B cell (primary cell): ENCODE results near the gene MYL6B. TPM values are rescaled to one million over a fixed set of nuclear protein-coding genes. Genes with fewer than 3 reads are reported as not detected.

Source experiments
- ATAC-seq: fragments of 200-7000 bp; cut with Tn5 transposase; one replicate; pipeline ENCODE4 v1.10.0; 2021; ENCODE audit warnings: low read depth, mild to moderate bottlenecking, moderate number of reproducible peaks, moderate library complexity
- CTCF ChIA-PET: fragments of 350-600 bp; sonication (Branson Sonifier 250); formaldehyde crosslinking; loops from one replicate; lab custom pipeline; 2021; ENCODE audit warnings: antibody characterized with exemption, inconsistent platforms; lab: Charles Lee
- POLR2A ChIA-PET: fragments of 350-600 bp; sonication (Branson Sonifier 250); formaldehyde crosslinking; loops from one replicate; lab custom pipeline; 2021; ENCODE audit warnings: antibody characterized with exemption; lab: Charles Lee
- DNase-seq: peaks from one replicate; pipeline ENCODE4 v3.0.0; 2013
- H2AFZ ChIP-seq: 2 replicates; pipeline ENCODE4 v1.6.1; 2012; ENCODE audit warnings: mild to moderate bottlenecking, low read depth, low read length; ENCODE audit not compliant: insufficient read depth, poor library complexity, severe bottlenecking
- H3K27ac ChIP-seq, 2 donors: 1 replicate in 1 of 2; 2 replicates in 1 of 2; pipeline ENCODE4 v1.5.1; 2012 to 2013; ENCODE audit warnings: low read length in 2 of 2, mild to moderate bottlenecking in 2 of 2, moderate library complexity in 1 of 2
- H3K27me3 ChIP-seq, 4 experiments: fragments of 200-600 bp in 1 of 4; sonication (generic) in 1 of 4; replicated peaks in 1 of 4; 1 replicate in 2 of 4; 2 replicates in 2 of 4; pipeline versions ENCODE4 v1.6.1 to v1.7.0; 2013 to 2016; ENCODE audit warnings: low read length in 3 of 4, mild to moderate bottlenecking in 2 of 4, mixed read lengths in 1 of 4, moderate library complexity in 1 of 4; ENCODE audit not compliant: insufficient read depth in 4 of 4, control insufficient read depth in 3 of 4; ENCODE audit errors: control extremely low read depth in 1 of 4
- H3K36me3 ChIP-seq, 2 experiments: replicated peaks in 1 of 2; 1 replicate in 1 of 2; 2 replicates in 1 of 2; pipeline versions ENCODE4 v1.6.1 to v1.7.1; 2013; ENCODE audit warnings: low read length in 1 of 2; ENCODE audit not compliant: insufficient read depth in 2 of 2, control insufficient read depth in 1 of 2; ENCODE audit errors: control extremely low read depth in 1 of 2, extremely low read depth in 1 of 2
- H3K4me1 ChIP-seq, 2 donors: fragments of 200-600 bp in 1 of 2; sonication (generic) in 1 of 2; 1 replicate in 1 of 2; 2 replicates in 1 of 2; pipeline versions ENCODE4 v1.5.1 to v1.6.1; 2013 to 2017; ENCODE audit warnings: low read length in 2 of 2; ENCODE audit not compliant: control insufficient read depth in 2 of 2, insufficient read depth in 2 of 2
- H3K4me2 ChIP-seq: replicated peaks from 2 replicates; pipeline ENCODE3; 2012; ENCODE audit warnings: mild to moderate bottlenecking, low read depth, low read length; ENCODE audit not compliant: poor library complexity, severe bottlenecking
- H3K4me3 ChIP-seq, 5 experiments: fragments of 200-600 bp in 1 of 5; sonication (generic) in 1 of 5; 1 replicate in 3 of 5; 2 replicates in 2 of 5; pipeline versions ENCODE4 v1.5.1 to v1.7.0; 2011 to 2016; ENCODE audit warnings: low read length in 4 of 5, mild to moderate bottlenecking in 4 of 5, low read depth in 2 of 5, control low read depth in 1 of 5, moderate library complexity in 1 of 5; ENCODE audit not compliant: insufficient read depth in 1 of 5; ENCODE audit errors: control extremely low read depth in 1 of 5, extremely low read depth in 1 of 5
- H3K79me2 ChIP-seq: fragments of 200-600 bp; sonication (generic); one replicate; pipeline ENCODE4 v1.6.0; 2016; ENCODE audit warnings: low read length; ENCODE audit not compliant: control insufficient read depth, insufficient read depth
- H3K9ac ChIP-seq: fragments of 200-600 bp; sonication (generic); 2 replicates; pipeline ENCODE4 v1.6.1; 2017; ENCODE audit warnings: mild to moderate bottlenecking, low read length, moderate library complexity
- H3K9me3 ChIP-seq, 3 donors: one replicate each; pipeline versions ENCODE4 v1.6.1 to v1.7.1; 2013; ENCODE audit warnings: low read length in 2 of 3; ENCODE audit not compliant: control insufficient read depth in 2 of 3, insufficient read depth in 1 of 3; ENCODE audit errors: control extremely low read depth in 1 of 3
- H4K20me1 ChIP-seq: 2 replicates; pipeline ENCODE4 v1.6.0; 2012; ENCODE audit warnings: mild to moderate bottlenecking, low read length; ENCODE audit not compliant: insufficient read depth, control insufficient read depth, poor library complexity, severe bottlenecking
- H3K27ac Mint-ChIP-seq: one replicate; pipeline ENCODE4 v1.8.0; 2021; ENCODE audit warnings: mixed read lengths
- H3K27me3 Mint-ChIP-seq: one replicate; pipeline ENCODE4 v1.8.0; 2021; ENCODE audit warnings: mixed read lengths
- H3K4me1 Mint-ChIP-seq: one replicate; pipeline ENCODE4 v1.8.0; 2021; ENCODE audit warnings: mixed read lengths
- H3K4me3 Mint-ChIP-seq: one replicate; pipeline ENCODE4 v1.8.0; 2021; ENCODE audit warnings: mixed read lengths
- H3K9me3 Mint-ChIP-seq: one replicate; pipeline ENCODE4 v1.8.0; 2022; ENCODE audit warnings: mixed read lengths; ENCODE audit not compliant: insufficient read depth
- EZH2 ChIP-seq: IDR thresholded peaks from 2 replicates; pipeline ENCODE4 v1.6.1; 2012; ENCODE audit warnings: borderline replicate concordance, low read depth, mild to moderate bottlenecking, moderate library complexity, low read length; ENCODE audit not compliant: insufficient read depth, poor library complexity, severe bottlenecking
- WGBS: methylation state at CpG from one replicate; pipeline ENCODE4 v1.1.5; 2013; ENCODE audit warnings: missing lambda C conversion rate; ENCODE audit not compliant: insufficient coverage; 5-methylcytosine and 5-hydroxymethylcytosine counted together
- intact Hi-C: fragments of 100-400 bp; cut with micrococcal nuclease; formaldehyde crosslinking; loops from one replicate; pipeline ENCODE4 v1.10.0; 2022
- polyA plus RNA-seq: library from polyadenylated mRNA; depleted of rRNA; stranded (reverse); fragments of >200 nt; gene quantifications from 2 replicates; pipeline ENCODE4 v1.2.3, GENCODE V29; 2012
- total RNA-seq, 2 donors: library from RNA; stranded (reverse); fragments of 120-200 nt in 1 of 2; gene quantifications; 1 replicate in 1 of 2; 2 replicates in 1 of 2; pipeline versions ENCODE4 v1.2.3 to v1.2.4, GENCODE V29; 2013 to 2022
- TF ChIP-seq, protein P1 (sequence below): fragments of 200-600 bp; IDR thresholded peaks from one replicate; pipeline ENCODE4 v1.8.0; 2022; ENCODE audit warnings: antibody characterized with exemption, mild to moderate bottlenecking

The MYL6B gene
- total and polyA plus RNA-seq, 2 donors (not counting 1 experiment from before 2014, with no cell fraction given), result 25.7 to 27.8 TPM

DNA sequence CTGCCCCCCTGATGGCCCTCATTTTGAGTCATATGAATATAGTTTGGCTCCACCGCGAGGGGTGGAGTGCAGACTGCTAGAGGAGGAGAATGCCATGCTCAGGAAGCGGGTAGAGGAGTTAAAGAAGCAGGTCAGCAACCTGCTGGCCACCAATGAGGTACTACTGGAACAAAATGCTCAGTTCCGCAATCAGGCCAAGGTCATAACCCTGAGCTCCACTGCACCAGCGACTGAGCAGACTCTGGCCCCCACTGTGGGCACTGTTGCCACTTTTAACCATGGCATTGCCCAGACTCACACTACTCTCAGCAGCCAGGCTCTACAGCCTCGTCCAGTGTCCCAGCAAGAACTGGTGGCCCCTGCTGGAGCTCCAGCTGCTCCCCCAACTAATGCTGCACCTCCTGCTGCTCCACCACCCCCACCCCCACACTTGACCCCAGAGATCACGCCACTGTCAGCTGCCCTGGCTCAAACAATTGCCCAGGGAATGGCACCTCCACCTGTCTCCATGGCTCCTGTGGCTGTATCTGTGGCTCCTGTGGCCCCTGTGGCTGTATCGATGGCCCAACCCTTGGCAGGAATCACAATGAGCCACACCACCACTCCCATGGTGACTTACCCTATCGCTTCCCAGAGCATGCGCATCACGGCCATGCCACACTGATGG is 31.1 kb upstream of the MYL6B start:
- H3K4me3 Mint-ChIP-seq, result no peak overlapping the region
- Histone ChIP-seq H4K20me1 (peaks cover 4% of the 10 kb centered on the region), H3K27ac (no peak overlapping the region), H3K4me3 (no peak overlapping the region), H3K79me2 (peaks cover 60% of the 10 kb centered on the region), H2AFZ (no peak overlapping the region), H3K4me1 (peaks cover 32 to 38% of the 10 kb centered on the region in 2 donors), H3K27me3 (no peaks in the 10 kb centered on the region), H3K9me3 (no peaks in the 10 kb centered on the region), H3K36me3 (peaks cover 0 to 31% of the 10 kb centered on the region in 2 experiments), H3K9ac (no peak overlapping the region), H3K4me2 (no peak overlapping the region)
- no peak for DNase-seq
- intact Hi-C loops, result no loop called here
- H3K9me3 Mint-ChIP-seq, result no peaks in the 10 kb centered on the region
- POLR2A ChIA-PET, result interaction anchor here (0.6 kb wide), 1 partner anchor 69 kb away, joined by 5 read pairs; no protein-coding TSS in a partner anchor
- H3K27ac Mint-ChIP-seq, result no peak overlapping the region
- ATAC-seq, result no peak
- peaks cover 50% of the 10 kb centered on the region for H3K4me1 Mint-ChIP-seq
- H3K27me3 Mint-ChIP-seq, result no peaks in the 10 kb centered on the region
- TF ChIP-seq, protein P1, sequence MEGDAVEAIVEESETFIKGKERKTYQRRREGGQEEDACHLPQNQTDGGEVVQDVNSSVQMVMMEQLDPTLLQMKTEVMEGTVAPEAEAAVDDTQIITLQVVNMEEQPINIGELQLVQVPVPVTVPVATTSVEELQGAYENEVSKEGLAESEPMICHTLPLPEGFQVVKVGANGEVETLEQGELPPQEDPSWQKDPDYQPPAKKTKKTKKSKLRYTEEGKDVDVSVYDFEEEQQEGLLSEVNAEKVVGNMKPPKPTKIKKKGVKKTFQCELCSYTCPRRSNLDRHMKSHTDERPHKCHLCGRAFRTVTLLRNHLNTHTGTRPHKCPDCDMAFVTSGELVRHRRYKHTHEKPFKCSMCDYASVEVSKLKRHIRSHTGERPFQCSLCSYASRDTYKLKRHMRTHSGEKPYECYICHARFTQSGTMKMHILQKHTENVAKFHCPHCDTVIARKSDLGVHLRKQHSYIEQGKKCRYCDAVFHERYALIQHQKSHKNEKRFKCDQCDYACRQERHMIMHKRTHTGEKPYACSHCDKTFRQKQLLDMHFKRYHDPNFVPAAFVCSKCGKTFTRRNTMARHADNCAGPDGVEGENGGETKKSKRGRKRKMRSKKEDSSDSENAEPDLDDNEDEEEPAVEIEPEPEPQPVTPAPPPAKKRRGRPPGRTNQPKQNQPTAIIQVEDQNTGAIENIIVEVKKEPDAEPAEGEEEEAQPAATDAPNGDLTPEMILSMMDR, result no peak
- TF ChIP-seq EZH2, result no peak
- CTCF ChIA-PET, result interaction anchor here (1.9 to 13.8 kb wide), 3 partner anchors 38 to 100 kb away, joined by 5 to 247 read pairs (median 6); partner anchors contain the start of genes MYL6, RNF41 and SMARCC2
- 95% methylated on average over 11 of the region's 11 CpGs for WGBS

DNA sequence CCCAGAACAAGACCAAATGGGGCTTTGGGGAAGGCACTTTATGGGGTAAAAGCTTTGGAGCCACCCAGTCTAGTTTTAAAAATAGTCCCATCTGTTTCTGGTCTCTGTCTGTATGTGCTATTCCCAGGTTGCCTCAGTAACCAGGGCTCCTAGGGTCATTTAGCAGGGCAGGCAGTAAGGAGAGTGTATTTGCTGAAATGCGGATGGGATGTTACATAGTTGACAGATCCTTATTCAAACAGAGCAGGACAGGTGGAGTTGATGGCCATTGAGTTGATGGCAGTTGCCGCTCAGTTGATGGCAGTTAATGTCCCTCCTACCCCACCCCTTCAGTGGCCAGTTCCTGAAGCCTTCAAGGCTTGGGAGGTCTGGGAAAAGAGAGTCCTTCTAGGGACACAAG is 29.8 kb upstream of the MYL6B start:
- Histone ChIP-seq H2AFZ (no peak overlapping the region), H3K4me1 (peaks cover 45% of the 10 kb centered on the region in 2 donors), H3K9me3 (no peaks in the 10 kb centered on the region), H4K20me1 (peaks cover 4% of the 10 kb centered on the region), H3K27me3 (no peaks in the 10 kb centered on the region), H3K9ac (no peak overlapping the region), H3K27ac (no peak overlapping the region), H3K4me3 (no peak overlapping the region), H3K4me2 (no peak overlapping the region), H3K79me2 (peaks cover 55% of the 10 kb centered on the region), H3K36me3 (peaks cover 0 to 26% of the 10 kb centered on the region in 2 experiments)
- ChIA-PET CTCF (interaction anchor here (0.6 to 13.8 kb wide), 8 partner anchors 33 to 301 kb away, joined by 3 to 247 read pairs (median 4); partner anchors contain the start of genes MYL6, RNF41 and SMARCC2), POLR2A (no interaction called here)
- DNase-seq, result no peak
- peaks cover 55% of the 10 kb centered on the region for H3K4me1 Mint-ChIP-seq
- WGBS, result no CpG with 5 or more reads among the region's 2 CpGs
- no peaks in the 10 kb centered on the region for H3K27me3 Mint-ChIP-seq
- intact Hi-C loops, result no loop called here
- H3K27ac Mint-ChIP-seq, result no peak overlapping the region
- TF ChIP-seq EZH2, result no peak
- TF ChIP-seq, protein P1, result no peak
- no peaks in the 10 kb centered on the region for H3K9me3 Mint-ChIP-seq
- ATAC-seq, result no peak
- no peak overlapping the region for H3K4me3 Mint-ChIP-seq
